A204.1 (cell line): ENCODE measurements around the gene CDK17.

Source experiments
- FAIRE-seq: peaks from 2 replicates; lab custom pipeline; 2012; peaks lifted over from hg19 to GRCh38; lab: Jason Lieb, UNC

The CDK17 gene

GRCh38 chr12:96237465-96238077 lies 162.7 kb downstream of the CDK17 start:
- FAIRE-seq, result no peak

- FAIRE-seq, result no peak
These were observed 163.2 kb downstream of the CDK17 start for GRCh38 chr12:96237035-96237434.

GRCh38 chr12:96236221-96236822 lies 163.9 kb downstream of the CDK17 start:
- no peak for FAIRE-seq

- no peak for FAIRE-seq
These were observed 164.8 kb downstream of the CDK17 start for GRCh38 chr12:96235484-96235826.

GRCh38 chr12:96234591-96235483 lies 165.4 kb downstream of the CDK17 start:
- FAIRE-seq, result no peak

GRCh38 chr12:96233939-96234461 lies 166.2 kb downstream of the CDK17 start:
- FAIRE-seq, result no peak

- FAIRE-seq, result no peak
These were observed 167.1 kb downstream of the CDK17 start for GRCh38 chr12:96233168-96233567.

- FAIRE-seq, result no peak
These were observed 169.6 kb downstream of the CDK17 start for GRCh38 chr12:96230646-96231045.

- no peak for FAIRE-seq
These were observed 171.5 kb downstream of the CDK17 start for GRCh38 chr12:96228566-96229248.
